ENCODE data around the gene TMEM116.
"Not testable (repeated sequence)": the region's sequence is repeated elsewhere in the genome, so short reads cannot be mapped to it uniquely, and the experiment has no call there.

Gene TMEM116

GRCh38 chr12:111952084-111952787, 60.7 kb downstream of the TMEM116 start:
- not testable (repeated sequence) for H3K4me1 ChIP-seq (ENCODE audit: control insufficient read depth, insufficient read depth, low read length); H3K9me3 ChIP-seq (ENCODE audit: control insufficient read depth, insufficient read depth, low read depth, low read length); H3K4me3 ChIP-seq (ENCODE audit: low read depth, low read length); H3K36me3 ChIP-seq (ENCODE audit: control insufficient read depth in 2 of 2, insufficient read depth in 1 of 2, low read length in 2 of 2); H3K27ac ChIP-seq (ENCODE audit: extremely low read depth, low read depth, low read length)
- TF ChIP-seq KLF1 (tag by site-specific recombination; IDR thresholded peaks at IDR 0.05) (peak; percentile 94), ZNF677 (tag by site-specific recombination; IDR thresholded peaks at IDR 0.05) (peak; percentile 86), SETDB1 (IDR thresholded peaks at IDR 0.05; ENCODE audit: insufficient read length, low read length) (peak; percentile 54)
- POLR2A ChIA-PET: interaction anchor here (0.5 kb wide), 1 partner anchor 728 kb away, joined by 4 read pairs; no protein-coding TSS in a partner anchor
- CTCF ChIA-PET: interaction anchor here (0.7 kb wide), 1 partner anchor 22 kb away, joined by 3 read pairs; no protein-coding TSS in a partner anchor

DNA sequence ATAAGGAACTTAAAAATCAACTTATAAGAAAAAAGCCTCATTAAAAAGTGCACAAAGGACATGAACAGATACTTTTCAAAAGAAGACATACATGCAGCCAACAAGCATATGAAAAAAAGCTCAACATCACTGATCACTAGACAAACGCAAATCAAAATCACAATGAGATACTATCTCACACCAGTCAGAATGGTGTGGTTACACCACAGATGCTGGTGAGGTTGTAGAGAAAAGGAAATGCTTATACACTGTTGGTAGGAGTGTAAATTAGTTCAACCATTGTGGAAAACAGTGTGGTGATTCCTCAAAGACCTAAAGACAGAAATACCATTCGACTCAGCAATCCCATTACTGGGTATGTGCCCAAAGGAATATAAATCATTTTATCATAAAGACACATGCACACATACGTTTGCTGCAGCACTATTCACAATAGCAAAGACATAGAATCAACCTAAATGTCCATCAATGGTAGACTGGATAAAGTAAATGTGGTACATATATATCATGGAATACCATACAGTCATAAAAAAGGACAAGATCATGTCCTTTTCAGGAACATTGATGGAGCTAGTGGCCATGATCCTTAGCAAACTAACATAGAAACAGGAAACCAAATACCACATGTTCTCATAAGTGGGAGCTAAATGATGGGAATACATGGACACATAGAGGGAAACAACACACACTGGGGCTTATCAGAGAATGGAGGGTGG, 61.8 kb downstream of the TMEM116 start:
- H3K4me1 ChIP-seq (ENCODE audit: control insufficient read depth, insufficient read depth, low read length); H3K27ac ChIP-seq (ENCODE audit: extremely low read depth, low read depth, low read length); H3K36me3 ChIP-seq (ENCODE audit: control insufficient read depth in 2 of 2, insufficient read depth in 1 of 2, low read length in 2 of 2); H3K4me3 ChIP-seq (ENCODE audit: low read depth, low read length); H3K9me3 ChIP-seq (ENCODE audit: control insufficient read depth, insufficient read depth, low read depth, low read length); POLR2A ChIA-PET: not testable (repeated sequence)
- TF ChIP-seq ZNF580 (tag by site-specific recombination; IDR thresholded peaks at IDR 0.05): peak; percentile 31; the same call in 1 of the 2 replicates
- TF ChIP-seq ZNF146 (tag by site-specific recombination; IDR thresholded peaks at IDR 0.05): peak; percentile 83
- CTCF ChIA-PET: interaction anchor here (0.7 kb wide), 1 partner anchor 24 kb away, joined by 3 read pairs; no protein-coding TSS in a partner anchor

- POLR2A ChIA-PET: interaction anchor here (1.3 to 2.6 kb wide), 2 partner anchors 69 to 77 kb away, joined by 4 to 7 read pairs; partner anchors contain the start of genes ERP29 and TMEM116
Observed at GRCh38 chr12:111943929-111944328, 69.0 kb downstream of the TMEM116 start.

DNA sequence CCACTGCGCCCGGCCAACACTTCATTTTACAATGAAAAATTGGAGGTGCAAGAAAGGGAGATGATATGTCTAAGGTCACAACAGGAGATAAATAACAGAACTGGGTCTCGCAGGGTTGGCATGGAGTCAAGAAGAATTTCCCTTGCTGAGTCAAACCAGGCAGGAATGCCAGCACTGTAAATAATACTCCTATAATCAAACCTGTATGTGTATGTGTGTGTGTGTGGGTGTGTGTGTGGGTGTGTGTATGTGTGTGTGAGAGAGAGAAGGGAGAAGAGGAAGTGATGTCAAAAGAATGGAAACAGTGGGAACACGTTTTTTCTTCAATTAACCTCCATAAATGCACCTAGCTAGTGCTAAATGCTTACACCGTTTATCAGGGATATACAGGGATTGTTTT, 70.4 kb downstream of the TMEM116 start:
- CTCF ChIA-PET: interaction anchor here (1.9 kb wide), 1 partner anchor 120 kb away, joined by 5 read pairs; no protein-coding TSS in a partner anchor
- Histone ChIP-seq H3K36me3 (ENCODE audit: control insufficient read depth in 2 of 2, insufficient read depth in 1 of 2, low read length in 2 of 2) (no peaks in the 10 kb centered on the region), H3K4me3 (ENCODE audit: low read depth, low read length) (no peak overlapping the region), H3K27ac (ENCODE audit: extremely low read depth, low read depth, low read length) (no peak overlapping the region), H3K9me3 (ENCODE audit: control insufficient read depth, insufficient read depth, low read depth, low read length) (no peaks in the 10 kb centered on the region), H3K4me1 (ENCODE audit: control insufficient read depth, insufficient read depth, low read length) (no peaks in the 10 kb centered on the region)
- POLR2A ChIA-PET: no interaction called here
- TF ChIP-seq IKZF3 (tag by site-specific recombination; IDR thresholded peaks at IDR 0.05): no peak
- TF ChIP-seq, protein P1, sequence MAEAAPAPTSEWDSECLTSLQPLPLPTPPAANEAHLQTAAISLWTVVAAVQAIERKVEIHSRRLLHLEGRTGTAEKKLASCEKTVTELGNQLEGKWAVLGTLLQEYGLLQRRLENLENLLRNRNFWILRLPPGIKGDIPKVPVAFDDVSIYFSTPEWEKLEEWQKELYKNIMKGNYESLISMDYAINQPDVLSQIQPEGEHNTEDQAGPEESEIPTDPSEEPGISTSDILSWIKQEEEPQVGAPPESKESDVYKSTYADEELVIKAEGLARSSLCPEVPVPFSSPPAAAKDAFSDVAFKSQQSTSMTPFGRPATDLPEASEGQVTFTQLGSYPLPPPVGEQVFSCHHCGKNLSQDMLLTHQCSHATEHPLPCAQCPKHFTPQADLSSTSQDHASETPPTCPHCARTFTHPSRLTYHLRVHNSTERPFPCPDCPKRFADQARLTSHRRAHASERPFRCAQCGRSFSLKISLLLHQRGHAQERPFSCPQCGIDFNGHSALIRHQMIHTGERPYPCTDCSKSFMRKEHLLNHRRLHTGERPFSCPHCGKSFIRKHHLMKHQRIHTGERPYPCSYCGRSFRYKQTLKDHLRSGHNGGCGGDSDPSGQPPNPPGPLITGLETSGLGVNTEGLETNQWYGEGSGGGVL (tag by site-specific recombination; IDR thresholded peaks at IDR 0.05): peak; percentile 60
- TF ChIP-seq ZNF473 (tag by site-specific recombination; IDR thresholded peaks at IDR 0.05): no peak
- no peak for TF ChIP-seq ZNF274 (IDR thresholded peaks at IDR 0.05; ENCODE audit: low read length)
- no peak for TF ChIP-seq ZNF274 (tag by site-specific recombination; IDR thresholded peaks at IDR 0.05; ENCODE audit: borderline replicate concordance)
- TF ChIP-seq GLI4 (tag by site-specific recombination; IDR thresholded peaks at IDR 0.05): no peak
- TF ChIP-seq ZNF366 (tag by site-specific recombination; conservative IDR thresholded peaks at IDR 0.05): no peak
- TF ChIP-seq, protein P2, sequence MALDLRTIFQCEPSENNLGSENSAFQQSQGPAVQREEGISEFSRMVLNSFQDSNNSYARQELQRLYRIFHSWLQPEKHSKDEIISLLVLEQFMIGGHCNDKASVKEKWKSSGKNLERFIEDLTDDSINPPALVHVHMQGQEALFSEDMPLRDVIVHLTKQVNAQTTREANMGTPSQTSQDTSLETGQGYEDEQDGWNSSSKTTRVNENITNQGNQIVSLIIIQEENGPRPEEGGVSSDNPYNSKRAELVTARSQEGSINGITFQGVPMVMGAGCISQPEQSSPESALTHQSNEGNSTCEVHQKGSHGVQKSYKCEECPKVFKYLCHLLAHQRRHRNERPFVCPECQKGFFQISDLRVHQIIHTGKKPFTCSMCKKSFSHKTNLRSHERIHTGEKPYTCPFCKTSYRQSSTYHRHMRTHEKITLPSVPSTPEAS (tag by site-specific recombination; IDR thresholded peaks at IDR 0.05): peak; percentile 72
- TF ChIP-seq ZNF510 (tag by site-specific recombination; IDR thresholded peaks at IDR 0.05; ENCODE audit: insufficient replicate concordance): no peak
- TF ChIP-seq PBX3 (CRISPR knock-in tag; IDR thresholded peaks at IDR 0.05): no peak
- TF ChIP-seq TCF7L2 (IDR thresholded peaks at IDR 0.05; ENCODE audit: borderline replicate concordance, low read depth, low read length): no peak
- no peak for TF ChIP-seq ZSCAN30 (tag by site-specific recombination; IDR thresholded peaks at IDR 0.05)
- TF ChIP-seq ZFP3 (tag by site-specific recombination; IDR thresholded peaks at IDR 0.05; ENCODE audit: low read depth): no peak

More at GRCh38 chr12:111943929-111944328, 69.0 kb downstream of the TMEM116 start:
- no peak overlapping the region for H3K27ac ChIP-seq (ENCODE audit: extremely low read depth, low read depth, low read length)
- no peaks in the 10 kb centered on the region for H3K9me3 ChIP-seq (ENCODE audit: control insufficient read depth, insufficient read depth, low read depth, low read length)
- no peak overlapping the region for H3K4me3 ChIP-seq (ENCODE audit: low read depth, low read length)
- no peaks in the 10 kb centered on the region for H3K4me1 ChIP-seq (ENCODE audit: control insufficient read depth, insufficient read depth, low read length)
- CTCF ChIA-PET: interaction anchor here (0.6 to 2.3 kb wide), 8 partner anchors 11 to 443 kb away, joined by 3 to 8 read pairs (median 4); no protein-coding TSS in a partner anchor
- no peaks in the 10 kb centered on the region for H3K36me3 ChIP-seq (ENCODE audit: control insufficient read depth in 2 of 2, insufficient read depth in 1 of 2, low read length in 2 of 2)
- TF ChIP-seq HOXC10 (CRISPR knock-in tag; IDR thresholded peaks at IDR 0.05): no peak
- TF ChIP-seq ZNF140 (tag by site-specific recombination; IDR thresholded peaks at IDR 0.05): no peak
- TF ChIP-seq KLF7 (tag by site-specific recombination; IDR thresholded peaks at IDR 0.05; ENCODE audit: borderline replicate concordance): no peak
- TF ChIP-seq ZNF610 (tag by site-specific recombination; IDR thresholded peaks at IDR 0.05; ENCODE audit: borderline replicate concordance): no peak
- TF ChIP-seq ZNF623 (tag by site-specific recombination; IDR thresholded peaks at IDR 0.05): no peak
- no peak for TF ChIP-seq MEIS1 (CRISPR knock-in tag; IDR thresholded peaks at IDR 0.05; ENCODE audit: borderline replicate concordance)
- TF ChIP-seq ZNF202 (tag by site-specific recombination; IDR thresholded peaks at IDR 0.05; ENCODE audit: borderline replicate concordance): no peak

Data from HEK293 (cell line).